Heart right ventricle (tissue), 16 donors: Measurements from ENCODE around the gene TYROBP. TPM values are rescaled to one million over a fixed set of nuclear protein-coding genes. Genes with fewer than 3 reads are reported as not detected.

Source experiments
- ATAC-seq, 8 donors: fragments of 200-7000 bp; cut with Tn5 transposase; one replicate each; pipeline ENCODE4 v1.9.1; 2020; ENCODE audit warnings: mild to moderate bottlenecking in 8 of 8, moderate library complexity in 8 of 8, moderate number of reproducible peaks in 1 of 8
- DNase-seq, 2 donors: peaks; one replicate each; pipeline ENCODE4 v3.0.0-alpha.2; 2020
- H3K27ac ChIP-seq, 10 donors: fragments of 200-600 bp; sonication (generic) in 2 of 10; one replicate each; pipeline versions ENCODE4 v1.5.0 to v1.8.0; 2020 to 2022; ENCODE audit warnings: mild to moderate bottlenecking in 3 of 10
- H3K27me3 ChIP-seq, 7 donors: fragments of 200-600 bp; one replicate each; pipeline ENCODE4 v1.8.0; 2021 to 2022; ENCODE audit warnings: mild to moderate bottlenecking in 2 of 7
- H3K36me3 ChIP-seq, 9 donors: fragments of 200-600 bp; sonication (generic) in 1 of 9; one replicate each; pipeline versions ENCODE4 v1.5.0 to v1.8.0; 2020 to 2022; ENCODE audit warnings: mild to moderate bottlenecking in 2 of 9
- H3K4me1 ChIP-seq, 9 donors: fragments of 200-600 bp; sonication (generic) in 1 of 9; one replicate each; pipeline versions ENCODE4 v1.5.0 to v1.8.0; 2020 to 2022; ENCODE audit warnings: mild to moderate bottlenecking in 4 of 9
- H3K4me3 ChIP-seq, 10 donors: fragments of 200-600 bp; sonication (generic) in 2 of 10; one replicate each; pipeline versions ENCODE4 v1.5.0 to v1.8.0; 2020 to 2022; ENCODE audit warnings: mild to moderate bottlenecking in 7 of 10, moderate library complexity in 2 of 10
- H3K9me3 ChIP-seq, 11 donors: fragments of 200-600 bp in 10 of 11; sonication (generic) in 2 of 11; one replicate each; pipeline versions ENCODE4 v1.5.0 to v1.8.0; 2013 to 2022; ENCODE audit warnings: mild to moderate bottlenecking in 2 of 11, control low read depth in 1 of 11, moderate library complexity in 1 of 11
- CTCF ChIP-seq, 9 donors: fragments of 200-600 bp; sonication (generic) in 2 of 9; IDR thresholded peaks; one replicate each; pipeline versions ENCODE4 v1.5.0 to v1.8.0; 2021 to 2022; ENCODE audit warnings: antibody characterized with exemption in 9 of 9, mild to moderate bottlenecking in 5 of 9, moderate library complexity in 1 of 9
- WGBS, 2 donors: extraction: QIAGEN DNeasy Blood & Tissue Kit; methylation state at CpG; one replicate each; pipeline ENCODE4 v1.1.7; 2013; ENCODE audit warnings: inconsistent platforms in 1 of 2; 5-methylcytosine and 5-hydroxymethylcytosine counted together
- intact Hi-C, 10 donors: fragments of 100-400 bp; cut with DNase I; formaldehyde crosslinking; loops; one replicate each; pipeline versions ENCODE4 v1.11.1 to v1.14.2; 2022
- polyA plus RNA-seq, 2 donors: library from polyadenylated mRNA; stranded (reverse); fragments of 200-250 nt; gene quantifications; one replicate each; pipeline ENCODE4 v1.2.3, GENCODE V29; 2013
- total RNA-seq, 10 donors: library from RNA; stranded (reverse); fragmentation: NEBNext Ultra II Directional in 3 of 10; extraction: Animal tissue kit (Norgen Biotek cat#: 25700) in 3 of 10; gene quantifications; one replicate each; pipeline versions ENCODE4 v1.2.1 to v1.2.4, GENCODE V29; 2021 to 2023
- donor health status: Arrhythmogenic right ventricular cardiomyopathy.
- donor health status: ischemic (EF 13 %, LVEDD 7.1; RV severe dilation, severe dysfunction).
- donor health status: healthy with polysubstance abuse.
- donor health status: DM: no; HTN: yes; CAD: no.
- donor health status: DM: no; HTN: no; CAD: no.
- donor health status: ischemic (EF 25% LVEDD 6.9; RV normal size, moderate dysfunction).
- donor health status: ischemic (EF 25% LVEDD 5.7; RV mildly dilated, moderate dysfunction).
- donor health status: healthy.
- donor health status: DM: yes; HTN: yes; CAD: no.
- donor health status: Ischemic cardiomyopathy.
- donor health status: ischemic (EF 35%, LVEDD 5.7; RV mildly dilated, moderate dysfunction).
- donor health status: nonischemic (EF 11% LVEDD 7.7; RV severe dilation, severe dysfunction).
- donor health status: DM: yes; HTN: yes; CAD: no.
- donor health status: PGD.
- donor health status: ischemic (EF 29% LVEDD 5.4; RV normal size, mild dysfunction).
- donor health status: nonischemic (EF 23%, LVEDD 6.1; RV moderate dilation, normal function).

Gene TYROBP
- total and polyA plus RNA-seq, 12 donors = 8.4 to 122 (median 18.4) TPM

GRCh38 chr19:35885225-35885738 is 22.8 kb downstream of the TYROBP start:
- ATAC-seq (no peak), DNase-seq (no peak)
- intact Hi-C loops = no loop called here
- H3K9me3 ChIP-seq = no peaks in the 10 kb centered on the region
- H3K36me3 ChIP-seq = peaks cover 0 to 34% (median 15%) of the 10 kb centered on the region in 9 donors
- TF ChIP-seq CTCF (IDR thresholded peaks at IDR 0.05) = no peak
- no peaks in the 10 kb centered on the region for H3K4me1 ChIP-seq
- no peak overlapping the region for H3K27ac ChIP-seq
- no peak overlapping the region for H3K4me3 ChIP-seq
- H3K27me3 ChIP-seq = no peaks in the 10 kb centered on the region
- whole genome bisulfite sequencing, 2 donors = 90 to 95% methylated on average over 6 of the region's 6 CpGs

GRCh38 chr19:35883882-35884281 is 24.2 kb downstream of the TYROBP start:
- DNase-seq = no peak
- 58 to 64% methylated on average over 2 of the region's 2 CpGs for WGBS, 2 donors

GRCh38 chr19:35882114-35882832 is 25.8 kb downstream of the TYROBP start:
- H3K27ac ChIP-seq = no peak overlapping the region
- DNase-seq (peak in 1 of 2 donors; percentile 67), ATAC-seq (peak in 1 of 8 donors; percentile 40)
- no peak overlapping the region for H3K4me3 ChIP-seq
- peaks cover 0 to 4% (median 0%) of the 10 kb centered on the region in 9 donors for H3K36me3 ChIP-seq
- 18 to 27% methylated on average over 8 of the region's 8 CpGs for WGBS, 2 donors
- intact Hi-C loops = loop anchor here in 9 of 10 donors (1.0 to 5.0 kb wide), 4 partner anchors 49 to 51 kb away; no protein-coding TSS in a partner anchor
- H3K27me3 ChIP-seq = peaks cover 0 to 11% (median 0%) of the 10 kb centered on the region in 7 donors
- TF ChIP-seq CTCF (IDR thresholded peaks at IDR 0.05) = peak in 8 of 9 donors; percentile 36 to 76 (median 64)
- H3K4me1 ChIP-seq = peaks cover 0 to 9% (median 5%) of the 10 kb centered on the region in 9 donors
- H3K9me3 ChIP-seq = no peaks in the 10 kb centered on the region

More at GRCh38 chr19:35883882-35884281, 24.2 kb downstream of the TYROBP start:
- no peak for TF ChIP-seq CTCF (IDR thresholded peaks at IDR 0.05)
- intact Hi-C loops = loop anchor here in 8 of 10 donors (2.0 to 5.0 kb wide), 3 partner anchors 47 to 49 kb away; no protein-coding TSS in a partner anchor
- Histone ChIP-seq H3K4me1 (peaks cover 0 to 9% (median 5%) of the 10 kb centered on the region in 9 donors), H3K4me3 (no peak overlapping the region), H3K27me3 (peaks cover 0 to 7% (median 0%) of the 10 kb centered on the region in 7 donors), H3K9me3 (no peaks in the 10 kb centered on the region), H3K27ac (no peak overlapping the region), H3K36me3 (peaks cover 0 to 20% (median 11%) of the 10 kb centered on the region in 9 donors)
- no peak for ATAC-seq

GRCh38 chr19:35879770-35880317 is 28.3 kb downstream of the TYROBP start:
- Histone ChIP-seq H3K9me3 (no peaks in the 10 kb centered on the region), H3K4me1 (peaks cover 0 to 9% (median 5%) of the 10 kb centered on the region in 9 donors), H3K27me3 (peaks cover 0 to 11% (median 0%) of the 10 kb centered on the region in 7 donors), H3K4me3 (no peak overlapping the region), H3K36me3 (peaks cover 0 to 3% (median 0%) of the 10 kb centered on the region in 9 donors), H3K27ac (no peak overlapping the region)
- TF ChIP-seq CTCF (IDR thresholded peaks at IDR 0.05) = no peak
- DNase-seq = peak; percentile 91 to 93
- ATAC-seq = peak; percentile 88 to 99 (median 96)
- WGBS, 2 donors = 1 to 3% methylated on average over 28 of the region's 28 CpGs
- intact Hi-C loops = loop anchor here in 7 of 10 donors (2.0 to 5.0 kb wide), 2 partner anchors 51 to 52 kb away; no protein-coding TSS in a partner anchor
